Large intestine (tissue), 3 donors: ENCODE data around the gene LSM7. TPM values are rescaled to one million over a fixed set of nuclear protein-coding genes. Genes with fewer than 3 reads are reported as not detected.
"Not testable (repeated sequence)": the region's sequence is repeated elsewhere in the genome, so short reads cannot be mapped to it uniquely, and the experiment has no call there.

Experiments
- DNase-seq, 2 donors: peaks; one replicate each; pipeline versions ENCODE4 v3.0.0 to v3.0.0-alpha.2; 2013
- H3K27ac ChIP-seq: one replicate; pipeline ENCODE4 v1.5.1; 2013; ENCODE audit warnings: low read length
- H3K27me3 ChIP-seq: 2 replicates; pipeline ENCODE4 v1.6.1; 2013; ENCODE audit warnings: low read length; ENCODE audit not compliant: control insufficient read depth, insufficient read depth
- H3K36me3 ChIP-seq: 2 replicates; pipeline ENCODE4 v1.6.1; 2013; ENCODE audit warnings: low read length; ENCODE audit not compliant: control insufficient read depth, insufficient read depth
- H3K4me1 ChIP-seq: one replicate; pipeline ENCODE4 v1.6.1; 2013; ENCODE audit warnings: low read length; ENCODE audit not compliant: control insufficient read depth, insufficient read depth
- H3K4me3 ChIP-seq: one replicate; pipeline ENCODE4 v1.5.1; 2013; ENCODE audit warnings: low read length
- H3K9me3 ChIP-seq: one replicate; pipeline ENCODE4 v1.6.1; 2013; ENCODE audit warnings: mild to moderate bottlenecking, low read depth, low read length, moderate library complexity; ENCODE audit not compliant: control insufficient read depth
- WGBS: methylation state at CpG from one replicate; pipeline ENCODE4 v1.1.5; 2013; ENCODE audit warnings: low lambda C conversion rate; ENCODE audit not compliant: insufficient coverage; 5-methylcytosine and 5-hydroxymethylcytosine counted together
- polyA plus RNA-seq: library from polyadenylated mRNA; unstranded; fragments of 120-200 nt; gene quantifications from one replicate; pipeline ENCODE4 v1.2.1, GENCODE V29; 2013

Gene LSM7
- polyA plus RNA-seq, 1 donor = 152 TPM

GRCh38 chr19:2287585-2288337 is 40.6 kb downstream of the LSM7 start:
- Histone ChIP-seq H3K4me1 (peaks cover 3% of the 10 kb centered on the region), H3K27me3 (peaks cover 69% of the 10 kb centered on the region), H3K9me3 (peaks cover 9% of the 10 kb centered on the region), H3K36me3 (no peaks in the 10 kb centered on the region), H3K27ac (no peak overlapping the region), H3K4me3 (no peak overlapping the region)
- WGBS = no CpG with 5 or more reads among the region's 13 CpGs
- no peak for DNase-seq

DNA sequence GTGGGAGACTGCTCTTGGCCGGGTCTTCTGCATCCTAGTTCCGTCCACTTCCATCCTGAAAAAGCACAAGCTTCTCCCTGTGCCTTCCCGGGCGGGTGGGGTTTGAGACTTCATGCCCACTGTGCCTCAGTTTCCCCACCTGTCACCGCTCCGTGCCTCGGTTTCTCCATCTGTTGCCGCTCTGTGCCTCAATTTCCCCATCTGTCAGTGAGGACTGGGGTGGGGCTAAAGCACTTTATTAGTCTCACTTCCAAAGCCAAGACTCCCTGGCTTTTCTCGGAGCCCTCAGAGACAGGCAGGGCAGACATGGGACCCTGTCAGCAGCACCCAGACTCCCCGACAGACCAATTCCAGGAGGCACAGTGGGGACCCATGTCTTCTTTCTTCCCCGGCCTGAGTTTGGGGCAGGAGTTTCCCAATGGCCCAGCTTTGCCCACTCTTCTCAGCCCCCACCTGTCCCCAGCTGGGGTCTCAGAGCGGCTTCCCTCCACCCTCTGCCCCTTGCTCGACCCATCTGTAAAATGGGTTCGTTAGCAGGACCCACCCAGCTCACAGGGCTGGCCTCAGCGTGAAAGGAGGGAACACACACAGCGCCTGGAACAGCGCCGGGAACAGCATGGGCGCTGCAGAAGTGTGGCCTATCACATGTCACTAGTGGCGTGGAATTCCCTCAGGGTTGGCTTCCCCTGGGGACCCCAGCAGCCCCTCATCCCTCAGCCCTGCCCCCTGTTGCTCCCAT is 41.8 kb downstream of the LSM7 start:
- peaks cover 17% of the 10 kb centered on the region for H3K9me3 ChIP-seq
- H3K27me3 ChIP-seq = peaks cover 69% of the 10 kb centered on the region
- no peak overlapping the region for H3K4me3 ChIP-seq
- no peaks in the 10 kb centered on the region for H3K36me3 ChIP-seq
- H3K27ac ChIP-seq = no peak overlapping the region
- H3K4me1 ChIP-seq = peaks cover 12% of the 10 kb centered on the region
- no CpG with 5 or more reads among the region's 20 CpGs for WGBS
- DNase-seq = no peak

DNA sequence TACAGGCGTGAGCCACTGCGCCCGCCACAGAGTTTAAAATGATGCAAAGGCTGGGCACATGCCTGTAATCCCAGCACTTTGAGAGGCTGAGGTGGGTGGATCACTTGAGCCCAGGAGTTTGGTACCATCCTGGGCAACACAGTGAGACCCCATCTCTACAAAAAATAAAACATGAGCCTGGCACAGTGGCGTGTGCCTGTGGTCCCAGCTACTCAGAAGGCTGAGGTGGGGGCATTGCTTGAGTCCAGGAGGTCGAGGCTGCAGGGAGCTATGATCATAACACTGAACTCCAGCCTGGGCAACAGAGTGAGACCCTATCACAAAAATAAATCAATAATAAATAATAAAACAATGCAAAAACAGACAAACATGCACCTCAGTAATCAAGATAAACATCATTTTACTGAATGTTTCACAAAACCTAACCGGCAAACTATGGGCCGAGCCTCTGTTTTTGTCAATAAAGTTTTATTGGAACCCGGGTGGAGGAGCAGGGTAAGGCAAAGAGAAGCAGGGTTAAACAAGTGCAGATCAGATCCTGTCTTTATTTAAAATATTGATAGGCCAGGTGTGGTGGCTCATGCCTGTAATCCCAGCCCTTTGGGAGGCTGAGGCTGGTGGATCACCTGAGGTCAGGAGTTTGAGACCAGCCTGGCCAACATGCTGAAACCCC is 44.4 kb downstream of the LSM7 start:
- Histone ChIP-seq H3K4me3 (no peak overlapping the region), H3K36me3 (no peaks in the 10 kb centered on the region), H3K9me3 (peaks cover 8% of the 10 kb centered on the region), H3K27me3 (peaks cover 52% of the 10 kb centered on the region), H3K27ac (no peak overlapping the region), H3K4me1 (peaks cover 10% of the 10 kb centered on the region)
- no CpG with 5 or more reads among the region's 8 CpGs for WGBS
- no peak for DNase-seq

DNA sequence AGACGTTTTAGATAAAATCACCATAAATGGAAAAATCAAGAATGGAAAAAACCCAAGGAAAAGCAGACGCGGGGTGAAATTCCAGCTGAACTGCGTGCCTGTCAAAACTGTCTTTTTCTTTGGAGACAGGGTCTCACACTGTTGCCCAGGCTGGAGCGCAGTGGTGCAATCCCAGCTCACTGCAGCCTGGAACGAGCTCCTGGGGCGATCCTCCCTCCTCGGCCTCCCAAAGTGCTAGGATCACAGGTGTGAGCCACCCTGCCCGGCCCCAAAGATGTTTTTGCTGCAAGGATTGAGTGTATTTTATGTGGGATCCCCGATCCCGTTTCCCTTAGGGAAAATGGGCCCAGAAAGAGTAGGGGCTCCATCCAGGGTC is 45.5 kb downstream of the LSM7 start:
- no peak overlapping the region for H3K4me3 ChIP-seq
- H3K27me3 ChIP-seq = peaks cover 41% of the 10 kb centered on the region
- H3K27ac ChIP-seq = no peak overlapping the region
- no peak for DNase-seq
- H3K9me3 ChIP-seq = peaks cover 8% of the 10 kb centered on the region
- no CpG with 5 or more reads among the region's 11 CpGs for WGBS
- H3K4me1 ChIP-seq = peaks cover 18% of the 10 kb centered on the region
- H3K36me3 ChIP-seq = no peaks in the 10 kb centered on the region

DNA sequence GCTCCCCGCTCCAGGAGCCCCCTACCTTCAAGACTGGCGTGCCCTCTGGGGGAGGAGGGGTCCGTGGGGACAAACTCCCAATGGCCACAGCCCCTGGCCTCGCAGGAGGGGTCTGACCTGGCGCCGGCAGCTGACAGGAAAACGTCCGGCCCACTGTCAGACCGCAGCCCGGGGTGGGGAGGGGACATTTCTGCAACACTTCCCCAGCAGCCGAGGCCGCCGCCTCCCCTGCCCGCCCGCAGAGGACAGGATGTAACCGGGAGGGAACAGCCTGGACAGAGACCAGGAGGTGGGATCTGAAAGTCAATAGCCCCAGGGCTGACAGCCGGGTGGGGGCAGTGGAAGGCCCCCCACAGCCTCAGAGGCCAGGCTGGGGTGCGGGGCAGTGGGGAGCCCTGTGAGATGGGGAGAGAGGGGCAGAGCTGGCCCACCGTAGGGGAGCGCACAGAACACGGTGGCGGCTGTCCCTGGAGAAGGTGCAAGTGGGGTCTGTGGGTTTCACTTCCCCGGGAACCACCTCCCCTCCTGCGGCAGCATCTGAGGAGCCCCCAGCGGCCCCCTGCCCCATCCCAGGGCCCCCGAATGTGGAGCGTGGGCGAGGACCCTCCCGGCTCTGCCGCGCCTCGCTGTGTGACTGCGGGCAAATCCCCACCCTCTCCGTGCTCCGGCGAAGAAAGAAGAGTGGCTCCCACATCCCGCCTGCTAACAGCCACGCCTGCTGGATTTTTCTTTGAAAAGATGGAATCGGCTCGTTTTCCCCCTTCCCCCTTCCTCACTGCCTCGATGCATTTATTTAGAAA is 46.1 kb downstream of the LSM7 start, which contains the start of gene PEAK3:
Gene PEAK3, minus strand, starts transcription at position 114 of the 800 bp plus-strand sequence. CDS start 1,244 bp downstream, outside the sequence.
- Histone ChIP-seq H3K36me3 (no peaks in the 10 kb centered on the region), H3K27me3 (peaks cover 35% of the 10 kb centered on the region), H3K9me3 (peaks cover 8% of the 10 kb centered on the region), H3K4me1 (peaks cover 18% of the 10 kb centered on the region), H3K27ac (no peak within 1 kb of the TSS), H3K4me3 (peak within 1 kb of the TSS; percentile 6)
- DNase-seq = peak in 1 of 2 donors; percentile 61
- WGBS = no CpG with 5 or more reads among the region's 41 CpGs

GRCh38 chr19:2281265-2282061 is 46.9 kb downstream of the LSM7 start:
- Histone ChIP-seq H3K4me1 (peaks cover 18% of the 10 kb centered on the region), H3K27me3 (peaks cover 27% of the 10 kb centered on the region)
- not testable (repeated sequence) for H3K36me3 ChIP-seq, H3K9me3 ChIP-seq, H3K27ac ChIP-seq, H3K4me3 ChIP-seq, DNase-seq
- WGBS = no CpG with 5 or more reads among the region's 16 CpGs

GRCh38 chr19:2280633-2281264 is 47.6 kb downstream of the LSM7 start:
- no peak for DNase-seq
- peaks cover 8% of the 10 kb centered on the region for H3K9me3 ChIP-seq
- peaks cover 18% of the 10 kb centered on the region for H3K4me1 ChIP-seq
- no peak overlapping the region for H3K4me3 ChIP-seq
- H3K27me3 ChIP-seq = peaks cover 22% of the 10 kb centered on the region
- H3K27ac ChIP-seq = no peak overlapping the region
- H3K36me3 ChIP-seq = peaks cover 3% of the 10 kb centered on the region
- no CpG with 5 or more reads among the region's 26 CpGs for WGBS

DNA sequence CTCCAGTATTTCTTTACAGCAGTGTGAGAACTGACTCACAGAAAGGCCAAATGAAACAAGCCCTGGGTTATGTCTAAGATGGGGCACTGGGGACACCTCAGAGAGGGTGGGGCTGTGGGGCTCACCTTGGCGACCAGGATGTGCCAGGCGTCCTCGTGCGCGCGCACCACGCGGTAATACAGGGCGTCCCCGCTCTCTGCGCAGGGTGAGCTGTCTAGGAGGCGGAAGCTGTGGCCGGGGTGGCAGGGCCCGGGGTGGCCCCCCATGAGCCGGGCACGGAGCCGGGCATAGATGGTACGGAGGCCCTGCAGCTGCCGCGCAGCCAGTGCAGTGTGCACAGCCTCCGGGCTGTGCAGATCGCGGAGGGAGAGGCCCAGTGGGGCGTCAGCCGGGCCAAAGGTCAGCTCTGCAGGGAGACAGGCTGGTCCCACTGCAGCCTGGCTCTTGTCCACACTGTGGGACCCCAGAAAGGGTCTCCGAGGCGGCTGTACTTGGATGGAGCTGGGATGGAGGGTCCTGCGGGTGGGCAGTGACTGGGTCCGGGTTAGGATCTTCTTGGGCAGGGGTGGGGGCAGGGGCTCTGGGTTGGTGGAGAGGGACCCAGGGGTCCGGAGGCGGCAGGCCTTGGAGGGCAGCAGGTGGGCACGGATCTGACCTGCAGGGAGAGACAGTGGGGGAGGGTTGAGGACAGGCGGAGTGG is 49.8 kb downstream of the LSM7 start:
- WGBS = no CpG with 5 or more reads among the region's 33 CpGs
- DNase-seq = peak in 1 of 2 donors; percentile 51
- Histone ChIP-seq H3K9me3 (peaks cover 8% of the 10 kb centered on the region), H3K27me3 (peaks cover 22% of the 10 kb centered on the region), H3K4me1 (peaks cover 27% of the 10 kb centered on the region), H3K4me3 (no peak overlapping the region), H3K36me3 (peaks cover 11% of the 10 kb centered on the region), H3K27ac (no peak overlapping the region)

- Histone ChIP-seq H3K27me3 (peaks cover 10% of the 10 kb centered on the region), H3K36me3 (peaks cover 24% of the 10 kb centered on the region), H3K4me1 (peaks cover 35% of the 10 kb centered on the region), H3K9me3 (peaks cover 8% of the 10 kb centered on the region), H3K4me3 (no peak overlapping the region), H3K27ac (no peak overlapping the region)
- 82% methylated on average over 3 of the region's 9 CpGs for WGBS
- DNase-seq = no peak
Measured at GRCh38 chr19:2277138-2277537, 51.2 kb downstream of the LSM7 start.
